SK-N-SH (cell line): ENCODE results near the gene FAM20C. TPM values are rescaled to one million over a fixed set of nuclear protein-coding genes. Genes with fewer than 3 reads are reported as not detected.
"Not testable (repeated sequence)": the region's sequence is repeated elsewhere in the genome, so short reads cannot be mapped to it uniquely, and the experiment has no call there.

ENCODE experiments used
- CTCF ChIA-PET: fragments of 300-600, 350-600 bp; formaldehyde crosslinking; extraction: SDS; loops from one replicate; lab custom pipeline; 2021; lab: Yijun Ruan, JAX
- POLR2A ChIA-PET: fragments of 350-600 bp; sonication (Branson Sonifier 250); formaldehyde crosslinking; extraction: SDS; loops from one replicate; lab custom pipeline; 2020; ENCODE audit warnings: antibody characterized with exemption, inconsistent platforms; lab: Yijun Ruan, JAX
- DNase-seq: peaks from one replicate; pipeline ENCODE4 v3.0.0; 2012
- H2AFZ ChIP-seq: fragments of 200-600 bp; sonication (generic); 2 replicates; pipeline ENCODE4 v1.8.1; 2016; ENCODE audit warnings: antibody characterized with exemption, mild to moderate bottlenecking, low read depth
- H3F3A ChIP-seq: fragments of 200-600 bp; sonication (generic); replicated peaks from 2 replicates; pipeline ENCODE3; 2016; ENCODE audit warnings: antibody characterized with exemption, mild to moderate bottlenecking; ENCODE audit not compliant: insufficient read depth
- H3K27ac ChIP-seq, 2 experiments: fragments of 200-500 bp in 1 of 2; fragments of 200-600 bp in 1 of 2; sonication (Bioruptor generic) in 1 of 2; sonication (generic), shearing (Covaris generic) in 1 of 2; 2 replicates each; pipeline versions ENCODE4 v1.5.1 to v1.6.1; 2014 to 2016; ENCODE audit warnings: low read depth in 2 of 2, inconsistent platforms in 1 of 2, low read length in 1 of 2, mild to moderate bottlenecking in 1 of 2, mixed read lengths in 1 of 2
- H3K27me3 ChIP-seq: fragments of 200-600 bp; sonication (generic), shearing (Covaris generic); 2 replicates; pipeline ENCODE4 v1.6.1; 2016; ENCODE audit warnings: mixed run types; ENCODE audit not compliant: insufficient read depth
- H3K36me3 ChIP-seq, 2 experiments: fragments of 200-500 bp in 1 of 2; fragments of 200-600 bp in 1 of 2; sonication (Bioruptor generic) in 1 of 2; sonication (generic) in 1 of 2; replicated peaks in 1 of 2; 2 replicates each; pipeline versions ENCODE3 to v1.5.1; 2014 to 2016; ENCODE audit warnings: low read length in 1 of 2, mild to moderate bottlenecking in 1 of 2; ENCODE audit not compliant: insufficient read depth in 2 of 2, control insufficient read depth in 1 of 2
- H3K4me1 ChIP-seq, 2 experiments: fragments of 200-500 bp in 1 of 2; fragments of 200-600 bp in 1 of 2; sonication (Bioruptor generic) in 1 of 2; sonication (generic), shearing (Covaris generic) in 1 of 2; 2 replicates each; pipeline versions ENCODE4 v1.5.1 to v1.6.1; 2014 to 2016; ENCODE audit warnings: low read depth in 1 of 2, low read length in 1 of 2, mixed run types in 1 of 2; ENCODE audit not compliant: insufficient read depth in 2 of 2, control insufficient read depth in 1 of 2
- H3K4me2 ChIP-seq: fragments of 200-600 bp; sonication (generic), shearing (Covaris generic); 2 replicates; pipeline ENCODE4 v1.6.1; 2017; ENCODE audit warnings: mixed run types
- H3K4me3 ChIP-seq, 2 experiments: fragments of 200-500 bp in 1 of 2; fragments of 200-600 bp in 1 of 2; sonication (Bioruptor generic) in 1 of 2; sonication (generic), shearing (Covaris generic) in 1 of 2; 2 replicates each; pipeline versions ENCODE4 v1.5.1 to v1.8.1; 2014 to 2016; ENCODE audit warnings: low read depth in 2 of 2, inconsistent platforms in 1 of 2, low read length in 1 of 2, mild to moderate bottlenecking in 1 of 2, mixed read lengths in 1 of 2, moderate library complexity in 1 of 2
- H3K79me2 ChIP-seq: fragments of 200-600 bp; sonication (generic); 2 replicates; pipeline ENCODE4 v1.8.1; 2017; ENCODE audit warnings: mild to moderate bottlenecking; ENCODE audit not compliant: insufficient read depth
- H3K9ac ChIP-seq: fragments of 200-600 bp; sonication (generic); 2 replicates; pipeline ENCODE4 v1.6.1; 2017; ENCODE audit warnings: mixed run types
- H3K9me2 ChIP-seq: fragments of 200-600 bp; sonication (generic); 2 replicates; pipeline ENCODE4 v1.6.1; 2017; ENCODE audit warnings: mixed run types
- H3K9me3 ChIP-seq: fragments of 200-600 bp; sonication (generic); 2 replicates; pipeline ENCODE4 v1.6.1; 2017; ENCODE audit warnings: mixed run types, mild to moderate bottlenecking, moderate library complexity
- H4K20me1 ChIP-seq: fragments of 200-600 bp; sonication (generic); 2 replicates; pipeline ENCODE4 v1.6.1; 2017; ENCODE audit warnings: mild to moderate bottlenecking, mixed run types; ENCODE audit not compliant: insufficient read depth
- FOSL2 ChIP-seq: IDR thresholded peaks from 2 replicates; pipeline ENCODE4 v1.4.0; 2012; ENCODE audit warnings: low read depth, mild to moderate bottlenecking, moderate library complexity, borderline replicate concordance
- FOXJ3 ChIP-seq: sonication (generic); formaldehyde crosslinking; IDR thresholded peaks from 2 replicates; pipeline ENCODE4 v1.5.1; 2020; ENCODE audit warnings: mild to moderate bottlenecking, missing genetic modification reagents
- JUND ChIP-seq: IDR thresholded peaks from 2 replicates; pipeline ENCODE4 v1.4.0; 2012
- NFIC ChIP-seq: IDR thresholded peaks from 2 replicates; pipeline ENCODE4 v1.4.0; 2012; ENCODE audit warnings: borderline replicate concordance
- RAD21 ChIP-seq: IDR thresholded peaks from 2 replicates; pipeline ENCODE4 v1.6.1; 2012; ENCODE audit warnings: mild to moderate bottlenecking, low read length
- RCOR1 ChIP-seq: fragments of 150-350 bp; IDR thresholded peaks from 2 replicates; pipeline ENCODE4 v1.6.1; 2017; ENCODE audit warnings: antibody characterized with exemption, low read length
- RFX5 ChIP-seq: IDR thresholded peaks from 2 replicates; pipeline ENCODE4 v1.6.1; 2012; ENCODE audit warnings: mild to moderate bottlenecking, improper control_type of control experiment, low read length
- RXRA ChIP-seq: IDR thresholded peaks from 2 replicates; pipeline ENCODE4 v1.4.0; 2012; ENCODE audit warnings: low read depth, mild to moderate bottlenecking, borderline replicate concordance
- TAF1 ChIP-seq: IDR thresholded peaks from 2 replicates; pipeline ENCODE4 v1.6.1; 2012; ENCODE audit warnings: low read depth, mild to moderate bottlenecking, low read length, moderate library complexity, borderline replicate concordance
- TEAD4 ChIP-seq: IDR thresholded peaks from 2 replicates; pipeline ENCODE4 v1.4.0; 2012; ENCODE audit warnings: mild to moderate bottlenecking, borderline replicate concordance; ENCODE audit not compliant: insufficient read depth
- WGBS: methylation state at CpG from one replicate; pipeline ENCODE4 v1.1.6; 2017; ENCODE audit warnings: low lambda C conversion rate; 5-methylcytosine and 5-hydroxymethylcytosine counted together
- polyA plus RNA-seq, 3 experiments: library from polyadenylated mRNA; depleted of rRNA; stranded (reverse); fragments of >200 nt; gene quantifications; 2 replicates each; pipeline ENCODE4 v1.2.3, GENCODE V29; 2012
- TF ChIP-seq, protein P1 (sequence below): fragments of 150-350 bp; IDR thresholded peaks from 2 replicates; pipeline ENCODE4 v1.6.1; 2017; ENCODE audit warnings: antibody characterized with exemption, low read length, low read depth, borderline replicate concordance
- TF ChIP-seq, protein P2 (sequence below): fragments of 200-600 bp; sonication (generic); IDR thresholded peaks from 2 replicates; pipeline ENCODE4 v1.6.1; 2017; ENCODE audit warnings: antibody characterized with exemption, mild to moderate bottlenecking, moderate library complexity
- TF ChIP-seq, protein P3 (sequence below): IDR thresholded peaks from 2 replicates; pipeline ENCODE4 v1.4.0; 2012; ENCODE audit warnings: low read depth

Gene FAM20C
- polyA plus RNA-seq, 1 of the 3 experiments (the other 2 are of a cell fraction), result 12.7 TPM

DNA sequence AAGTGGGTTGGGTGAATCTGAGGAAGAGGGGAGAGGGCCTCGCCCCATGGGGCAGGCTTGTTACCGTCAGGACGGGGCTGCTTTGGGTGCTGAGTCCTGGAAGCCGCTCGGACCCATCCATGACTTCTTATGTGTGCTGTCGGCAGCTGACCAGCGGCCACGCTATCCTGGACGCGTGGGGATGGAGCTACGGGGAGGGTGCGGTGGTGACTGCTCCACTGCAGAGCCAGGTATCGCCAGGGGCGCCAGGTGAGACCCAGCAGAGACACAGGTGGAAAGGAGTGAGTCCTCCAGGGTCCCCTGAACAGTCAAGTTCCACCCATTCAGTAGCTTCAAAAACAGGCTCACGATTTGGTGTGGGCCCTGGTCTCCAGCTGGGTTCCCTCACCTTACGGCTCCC is 10.6 kb upstream of the FAM20C start:
- ChIA-PET CTCF (interaction anchor here (1.4 kb wide), 1 partner anchor 18 kb away, joined by 4 read pairs; no protein-coding TSS in a partner anchor), POLR2A (no interaction called here)
- no peaks in the 10 kb centered on the region for H3K4me1 ChIP-seq
- H3K27ac ChIP-seq, result no peak overlapping the region
- H3K4me3 ChIP-seq, result no peak overlapping the region
- H4K20me1 ChIP-seq, result no peaks in the 10 kb centered on the region
- H3K36me3 ChIP-seq, result no peaks in the 10 kb centered on the region
- WGBS, result 79% methylated on average over 16 of the region's 16 CpGs
- no peaks in the 10 kb centered on the region for H3K9me3 ChIP-seq
- no peak overlapping the region for H2AFZ ChIP-seq
- no peaks in the 10 kb centered on the region for H3K9me2 ChIP-seq
- no peak overlapping the region for H3K9ac ChIP-seq
- DNase-seq, result no peak
- TF ChIP-seq JUND, result no peak
- TF ChIP-seq, protein P1, sequence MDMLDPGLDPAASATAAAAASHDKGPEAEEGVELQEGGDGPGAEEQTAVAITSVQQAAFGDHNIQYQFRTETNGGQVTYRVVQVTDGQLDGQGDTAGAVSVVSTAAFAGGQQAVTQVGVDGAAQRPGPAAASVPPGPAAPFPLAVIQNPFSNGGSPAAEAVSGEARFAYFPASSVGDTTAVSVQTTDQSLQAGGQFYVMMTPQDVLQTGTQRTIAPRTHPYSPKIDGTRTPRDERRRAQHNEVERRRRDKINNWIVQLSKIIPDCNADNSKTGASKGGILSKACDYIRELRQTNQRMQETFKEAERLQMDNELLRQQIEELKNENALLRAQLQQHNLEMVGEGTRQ, result no peak
- no peak for TF ChIP-seq FOXJ3 (CRISPR knock-in tag)
- no peak for TF ChIP-seq TEAD4
- TF ChIP-seq RXRA, result no peak
- no peak for TF ChIP-seq FOSL2
- TF ChIP-seq, protein P2, sequence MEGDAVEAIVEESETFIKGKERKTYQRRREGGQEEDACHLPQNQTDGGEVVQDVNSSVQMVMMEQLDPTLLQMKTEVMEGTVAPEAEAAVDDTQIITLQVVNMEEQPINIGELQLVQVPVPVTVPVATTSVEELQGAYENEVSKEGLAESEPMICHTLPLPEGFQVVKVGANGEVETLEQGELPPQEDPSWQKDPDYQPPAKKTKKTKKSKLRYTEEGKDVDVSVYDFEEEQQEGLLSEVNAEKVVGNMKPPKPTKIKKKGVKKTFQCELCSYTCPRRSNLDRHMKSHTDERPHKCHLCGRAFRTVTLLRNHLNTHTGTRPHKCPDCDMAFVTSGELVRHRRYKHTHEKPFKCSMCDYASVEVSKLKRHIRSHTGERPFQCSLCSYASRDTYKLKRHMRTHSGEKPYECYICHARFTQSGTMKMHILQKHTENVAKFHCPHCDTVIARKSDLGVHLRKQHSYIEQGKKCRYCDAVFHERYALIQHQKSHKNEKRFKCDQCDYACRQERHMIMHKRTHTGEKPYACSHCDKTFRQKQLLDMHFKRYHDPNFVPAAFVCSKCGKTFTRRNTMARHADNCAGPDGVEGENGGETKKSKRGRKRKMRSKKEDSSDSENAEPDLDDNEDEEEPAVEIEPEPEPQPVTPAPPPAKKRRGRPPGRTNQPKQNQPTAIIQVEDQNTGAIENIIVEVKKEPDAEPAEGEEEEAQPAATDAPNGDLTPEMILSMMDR, result no peak
- no peak for TF ChIP-seq TAF1
- no peak for TF ChIP-seq RFX5
- no peak for TF ChIP-seq RCOR1
- TF ChIP-seq RAD21, result no peak
- TF ChIP-seq, protein P3, sequence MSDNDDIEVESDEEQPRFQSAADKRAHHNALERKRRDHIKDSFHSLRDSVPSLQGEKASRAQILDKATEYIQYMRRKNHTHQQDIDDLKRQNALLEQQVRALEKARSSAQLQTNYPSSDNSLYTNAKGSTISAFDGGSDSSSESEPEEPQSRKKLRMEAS, result no peak
- TF ChIP-seq NFIC, result no peak
- no peaks in the 10 kb centered on the region for H3K79me2 ChIP-seq
- peaks cover 64% of the 10 kb centered on the region for H3K27me3 ChIP-seq
- H3F3A ChIP-seq, result no peaks in the 10 kb centered on the region
- no peak overlapping the region for H3K4me2 ChIP-seq

DNA sequence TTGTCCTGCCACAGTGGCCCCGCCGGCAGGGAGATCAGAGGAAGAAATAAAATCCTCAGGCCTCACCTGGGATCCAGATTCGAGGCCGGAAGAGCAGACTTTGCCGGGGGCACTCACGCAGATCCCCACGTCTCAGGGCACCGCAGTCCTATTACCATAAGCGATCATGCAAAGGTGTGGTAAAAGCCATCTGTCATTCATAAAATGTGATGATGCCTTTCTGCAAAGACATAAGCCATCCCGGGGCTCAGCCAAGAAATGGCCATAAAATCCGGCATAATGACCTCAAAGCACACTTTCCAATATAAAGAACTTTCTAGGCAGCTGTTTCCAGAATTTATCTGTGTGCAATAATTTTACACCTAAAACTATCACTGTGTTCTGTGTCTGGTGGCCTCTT is 9.9 kb upstream of the FAM20C start:
- H3K4me2 ChIP-seq, H3K9me2 ChIP-seq, H3K27ac ChIP-seq, POLR2A ChIA-PET, H3F3A ChIP-seq, H4K20me1 ChIP-seq, H3K4me3 ChIP-seq, H3K9ac ChIP-seq, H3K4me1 ChIP-seq, H3K36me3 ChIP-seq, H2AFZ ChIP-seq, DNase-seq, H3K9me3 ChIP-seq, H3K79me2 ChIP-seq: not testable (repeated sequence)
- CTCF ChIA-PET, result interaction anchor here (1.4 kb wide), 1 partner anchor 19 kb away, joined by 4 read pairs; no protein-coding TSS in a partner anchor
- 73% methylated on average over 4 of the region's 11 CpGs for WGBS
- H3K27me3 ChIP-seq, result peaks cover 57% of the 10 kb centered on the region
